Muscle layer of duodenum (tissue), 2 donors: ENCODE results near the gene BTBD7.
A peak's percentile ranks its signal among the peaks of the same experiment; 100 is the strongest.

Experiments used
- H3K27ac ChIP-seq: one replicate; pipeline ENCODE4 v1.7.0; 2013; ENCODE audit warnings: mild to moderate bottlenecking, low read length
- H3K27me3 ChIP-seq: one replicate; pipeline ENCODE4 v1.7.0; 2013; ENCODE audit warnings: low read depth, mild to moderate bottlenecking, control low read depth, low read length
- H3K36me3 ChIP-seq, 2 donors: one replicate each; pipeline ENCODE4 v1.7.0; 2013; ENCODE audit warnings: low read length in 2 of 2, control low read depth in 1 of 2, mild to moderate bottlenecking in 1 of 2; ENCODE audit not compliant: insufficient read depth in 2 of 2, control insufficient read depth in 1 of 2
- H3K4me1 ChIP-seq, 2 donors: one replicate each; pipeline ENCODE4 v1.7.0; 2013; ENCODE audit warnings: low read length in 2 of 2, mild to moderate bottlenecking in 2 of 2, control low read depth in 1 of 2, moderate library complexity in 1 of 2; ENCODE audit not compliant: insufficient read depth in 2 of 2, control insufficient read depth in 1 of 2
- H3K4me3 ChIP-seq, 2 donors: one replicate each; pipeline ENCODE4 v1.7.0; 2013; ENCODE audit warnings: low read length in 2 of 2, low read depth in 1 of 2, mild to moderate bottlenecking in 1 of 2
- H3K9me3 ChIP-seq, 2 donors: one replicate each; pipeline ENCODE4 v1.7.0; 2013; ENCODE audit warnings: low read length in 2 of 2, control low read depth in 1 of 2, mild to moderate bottlenecking in 1 of 2; ENCODE audit not compliant: control insufficient read depth in 1 of 2
- donor health status: healthy.

Gene BTBD7

DNA sequence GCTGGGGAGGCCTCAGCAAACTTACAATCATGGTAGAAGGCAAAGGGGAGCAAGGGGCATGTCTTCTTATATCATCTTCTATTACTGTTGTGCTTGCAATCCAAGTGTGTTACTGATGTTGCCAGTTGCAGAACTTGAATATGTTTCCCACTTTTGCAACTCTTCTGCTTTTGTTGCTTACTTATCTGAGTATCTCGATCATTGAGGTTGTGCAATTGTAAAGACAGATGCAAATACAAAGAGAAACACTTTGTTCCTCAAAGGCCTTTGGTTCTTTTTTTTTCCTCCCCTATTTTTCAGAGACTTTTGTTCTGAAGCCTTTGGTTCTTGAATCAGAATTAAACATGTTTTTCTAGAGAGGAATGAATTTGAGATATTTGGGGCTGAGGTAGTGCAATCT lies 10.4 kb upstream of the BTBD7 start:
- H3K4me3 ChIP-seq = no peak overlapping the region

DNA sequence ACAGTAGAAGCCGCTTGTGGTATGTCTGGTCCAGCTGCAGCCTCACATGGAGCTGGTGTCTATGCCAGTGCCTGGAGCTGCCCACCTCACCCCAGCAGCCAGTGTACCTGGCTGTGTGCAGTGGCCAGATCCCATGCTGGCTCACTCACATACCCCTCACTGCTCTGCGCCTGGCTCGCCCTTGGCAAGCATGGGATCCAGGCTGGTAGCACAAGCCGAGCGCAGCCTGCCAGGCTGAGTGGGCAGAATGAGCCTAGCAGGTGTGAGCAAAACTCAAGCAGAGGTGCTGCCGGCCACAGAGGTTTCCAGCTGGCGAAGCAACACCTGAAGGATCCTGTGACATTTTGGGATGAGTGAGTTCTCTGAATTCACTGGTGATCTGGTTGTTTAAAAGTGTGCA lies 5.0 kb upstream of the BTBD7 start:
- Histone ChIP-seq H3K27ac (no peak overlapping the region), H3K4me3 (no peak overlapping the region), H3K36me3 (no peaks in the 10 kb centered on the region), H3K9me3 (peaks cover 0 to 6% of the 10 kb centered on the region in 2 donors), H3K27me3 (no peaks in the 10 kb centered on the region), H3K4me1 (peaks cover 0 to 8% of the 10 kb centered on the region in 2 donors)

More for the DNA sequence above, 10.4 kb upstream of the BTBD7 start:
- Histone ChIP-seq H3K9me3 (no peaks in the 10 kb centered on the region), H3K27ac (no peak overlapping the region), H3K36me3 (no peaks in the 10 kb centered on the region), H3K4me1 (no peaks in the 10 kb centered on the region), H3K27me3 (no peaks in the 10 kb centered on the region)

- peaks cover 0 to 8% of the 10 kb centered on the region in 2 donors for H3K4me1 ChIP-seq
- peaks cover 0 to 3% of the 10 kb centered on the region in 2 donors for H3K36me3 ChIP-seq
- peaks cover 0 to 6% of the 10 kb centered on the region in 2 donors for H3K9me3 ChIP-seq
Observed at GRCh38 chr14:93337143-93337753, 4.4 kb upstream of the BTBD7 start.

DNA sequence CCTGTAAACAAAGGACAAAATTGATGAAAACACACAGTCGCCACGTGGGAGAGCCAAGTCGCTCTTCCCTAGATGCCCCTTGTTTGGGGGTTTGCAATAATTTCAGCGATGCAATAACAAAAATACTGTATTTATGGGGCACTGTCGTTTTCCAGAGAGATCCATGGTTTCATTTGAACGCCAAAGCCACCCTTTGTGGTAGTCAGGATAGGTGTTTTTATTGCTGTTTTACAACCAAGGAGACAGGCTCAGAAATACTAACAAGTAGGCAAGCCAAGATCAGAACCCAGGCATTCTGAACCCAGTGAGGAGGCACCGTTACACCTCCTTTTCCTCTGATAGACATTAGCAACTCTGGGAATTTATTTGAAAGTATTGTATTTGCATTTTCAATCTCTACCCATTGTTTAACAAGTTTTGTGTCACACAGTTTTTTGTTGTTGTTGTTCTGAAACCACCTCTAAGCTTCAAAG lies 831 bp upstream of the BTBD7 start:
- Histone ChIP-seq H3K4me3 (peak overlapping the region; percentile 89 to 92), H3K27me3 (no peaks in the 10 kb centered on the region), H3K4me1 (peaks cover 9 to 26% of the 10 kb centered on the region in 2 donors), H3K9me3 (peaks cover 0 to 6% of the 10 kb centered on the region in 2 donors), H3K36me3 (peaks cover 0 to 3% of the 10 kb centered on the region in 2 donors), H3K27ac (peak overlapping the region; percentile 91)

More at GRCh38 chr14:93337143-93337753, 4.4 kb upstream of the BTBD7 start:
- Histone ChIP-seq H3K4me3 (no peak overlapping the region), H3K27ac (no peak overlapping the region), H3K27me3 (no peaks in the 10 kb centered on the region)

GRCh38 chr14:93332397-93332852 lies 411 bp downstream of the BTBD7 start:
- Histone ChIP-seq H3K4me3 (peak overlapping the region; percentile 72 to 89), H3K27me3 (no peaks in the 10 kb centered on the region), H3K27ac (peak overlapping the region; percentile 34), H3K9me3 (peaks cover 0 to 5% of the 10 kb centered on the region in 2 donors), H3K4me1 (peaks cover 9 to 26% of the 10 kb centered on the region in 2 donors), H3K36me3 (peaks cover 0 to 3% of the 10 kb centered on the region in 2 donors)

- H3K4me3 ChIP-seq = peak overlapping the region; percentile 72 to 89
- H3K4me1 ChIP-seq = peaks cover 9 to 26% of the 10 kb centered on the region in 2 donors
- no peaks in the 10 kb centered on the region for H3K27me3 ChIP-seq
- H3K27ac ChIP-seq = peak overlapping the region; percentile 34
- no peaks in the 10 kb centered on the region for H3K9me3 ChIP-seq
- peaks cover 0 to 3% of the 10 kb centered on the region in 2 donors for H3K36me3 ChIP-seq
Observed at GRCh38 chr14:93331728-93332396, 974 bp downstream of the BTBD7 start.

GRCh38 chr14:93331002-93331727 lies 1.7 kb downstream of the BTBD7 start:
- Histone ChIP-seq H3K4me1 (peaks cover 9 to 26% of the 10 kb centered on the region in 2 donors), H3K36me3 (peaks cover 0 to 3% of the 10 kb centered on the region in 2 donors), H3K4me3 (peak overlapping the region; percentile 13 to 89), H3K27ac (peak overlapping the region; percentile 10), H3K9me3 (no peaks in the 10 kb centered on the region), H3K27me3 (no peaks in the 10 kb centered on the region)

- Histone ChIP-seq H3K9me3 (no peaks in the 10 kb centered on the region), H3K4me3 (peak overlapping the region in 1 of 2 donors; percentile 13), H3K36me3 (peaks cover 0 to 3% of the 10 kb centered on the region in 2 donors), H3K4me1 (peaks cover 9 to 26% of the 10 kb centered on the region in 2 donors), H3K27me3 (no peaks in the 10 kb centered on the region), H3K27ac (peak overlapping the region; percentile 10)
Observed at GRCh38 chr14:93330609-93331000, 2.2 kb downstream of the BTBD7 start.

- no peaks in the 10 kb centered on the region for H3K9me3 ChIP-seq
- no peak overlapping the region for H3K4me3 ChIP-seq
- H3K36me3 ChIP-seq = peaks cover 0 to 3% of the 10 kb centered on the region in 2 donors
- peak overlapping the region; percentile 10 for H3K27ac ChIP-seq
- H3K27me3 ChIP-seq = no peaks in the 10 kb centered on the region
- H3K4me1 ChIP-seq = peaks cover 9 to 26% of the 10 kb centered on the region in 2 donors
Observed at GRCh38 chr14:93329965-93330608, 2.7 kb downstream of the BTBD7 start.

- H3K4me3 ChIP-seq = no peak overlapping the region
- no peaks in the 10 kb centered on the region for H3K9me3 ChIP-seq
- H3K36me3 ChIP-seq = peaks cover 0 to 3% of the 10 kb centered on the region in 2 donors
- no peaks in the 10 kb centered on the region for H3K27me3 ChIP-seq
- H3K27ac ChIP-seq = no peak overlapping the region
- H3K4me1 ChIP-seq = peaks cover 9 to 29% of the 10 kb centered on the region in 2 donors
Observed at GRCh38 chr14:93328546-93328945, 4.3 kb downstream of the BTBD7 start.
